GM12878 (cell line): ENCODE measurements around the gene OSMR. TPM values are rescaled to one million over a fixed set of nuclear protein-coding genes. Genes with fewer than 3 reads are reported as not detected.

ENCODE experiments used
- ATAC-seq: fragments of 200-7000 bp; cut with Tn5 transposase; 3 replicates; pipeline ENCODE4 v1.9.1; 2020; ENCODE audit warnings: mild to moderate bottlenecking, moderate library complexity
- BruUV-seq: library from RNA; stranded (reverse); fragments of 400-500 nt; replicated peaks from 2 replicates; lab custom pipeline; 2021; lab: Mats Ljungman, UMichigan
- CTCF ChIA-PET: fragments of 300-600 bp; sonication (Branson Sonifier 250); formaldehyde crosslinking; extraction: SDS; loops from one replicate; lab custom pipeline; 2021; ENCODE audit warnings: inconsistent platforms; lab: Yijun Ruan, JAX
- POLR2A ChIA-PET: fragments of 350-600 bp; formaldehyde crosslinking; extraction: SDS; loops from one replicate; lab custom pipeline; 2021; ENCODE audit warnings: inconsistent platforms; lab: Charles Lee
- RAD21 ChIA-PET: fragments of 300-600 bp; sonication (Branson Sonifier 250); formaldehyde crosslinking; loops from one replicate; lab custom pipeline; 2023; ENCODE audit warnings: antibody characterized with exemption; ENCODE audit not compliant: unreplicated experiment; lab: Charles Lee
- SMC1A ChIA-PET: fragments of 300-600 bp; sonication (Branson Sonifier 250); formaldehyde crosslinking; loops from one replicate; lab custom pipeline; 2023; ENCODE audit not compliant: unreplicated experiment, uncharacterized antibody; lab: Charles Lee
- DNase-seq: peaks from one replicate; pipeline ENCODE4 v3.0.0-alpha.2; 2011; ENCODE audit warnings: low read depth, low spot score
- FAIRE-seq: peaks from 3 replicates; lab custom pipeline; 2011; peaks lifted over from hg19 to GRCh38; lab: Jason Lieb, UNC
- H2AFZ ChIP-seq: 2 replicates; pipeline ENCODE4 v1.6.0; 2011; ENCODE audit warnings: low read depth, low read length, control low read depth; ENCODE audit not compliant: control insufficient read depth
- H3K27ac ChIP-seq: 2 replicates; pipeline ENCODE4 v1.5.1; 2011; ENCODE audit warnings: control low read depth; ENCODE audit not compliant: control insufficient read depth, insufficient read depth
- H3K27me3 ChIP-seq, 2 experiments: replicated peaks in 1 of 2; 2 replicates each; pipeline versions ENCODE4 v1.6.0 to v1.6.1; 2011; ENCODE audit warnings: low read length in 1 of 2; ENCODE audit not compliant: control insufficient read depth in 2 of 2, insufficient read depth in 2 of 2
- H3K36me3 ChIP-seq, 2 experiments: 2 replicates each; pipeline ENCODE4 v1.5.1; 2011; ENCODE audit warnings: low read length in 1 of 2; ENCODE audit not compliant: control insufficient read depth in 2 of 2, insufficient read depth in 2 of 2
- H3K4me1 ChIP-seq: 2 replicates; pipeline ENCODE4 v1.6.1; 2011; ENCODE audit warnings: mild to moderate bottlenecking, low read length, moderate library complexity, mixed read lengths; ENCODE audit not compliant: control insufficient read depth, insufficient read depth
- H3K4me2 ChIP-seq: 2 replicates; pipeline ENCODE4 v1.6.0; 2011; ENCODE audit warnings: control low read depth; ENCODE audit not compliant: control insufficient read depth, insufficient read depth
- H3K4me3 ChIP-seq: fragments of 200-600 bp; sonication (generic); 2 replicates; pipeline ENCODE4 v1.5.1; 2016
- H3K79me2 ChIP-seq: 2 replicates; pipeline ENCODE4 v1.6.0; 2011; ENCODE audit warnings: low read length; ENCODE audit not compliant: control insufficient read depth, insufficient read depth
- H3K9ac ChIP-seq: 2 replicates; pipeline ENCODE4 v1.8.0; 2011; ENCODE audit warnings: low read length, control low read depth, mixed read lengths; ENCODE audit not compliant: control insufficient read depth, insufficient read depth
- H3K9me3 ChIP-seq: replicated peaks from 3 replicates; pipeline ENCODE4 v1.5.1; 2011; ENCODE audit warnings: mild to moderate bottlenecking, low read length; ENCODE audit not compliant: control insufficient read depth, insufficient read depth
- H4K20me1 ChIP-seq: 2 replicates; pipeline ENCODE4 v1.6.0; 2011; ENCODE audit not compliant: control insufficient read depth, insufficient read depth
- BHLHE40 ChIP-seq, 2 experiments: fragments of 450-650 bp in 1 of 2; IDR thresholded peaks; 2 replicates each; pipeline ENCODE4 v1.6.1; 2011 to 2017; ENCODE audit warnings: low read depth in 2 of 2, borderline replicate concordance in 1 of 2, improper control_type of control experiment in 1 of 2, low read length in 1 of 2, mild to moderate bottlenecking in 1 of 2
- CBX3 ChIP-seq: fragments of 200-600 bp; sonication (generic); IDR thresholded peaks from 2 replicates; pipeline ENCODE4 v1.6.1; 2016; ENCODE audit warnings: low read depth, borderline replicate concordance
- CHD1 ChIP-seq: IDR thresholded peaks from 2 replicates; pipeline ENCODE4 v1.6.1; 2012; ENCODE audit warnings: low read depth, low read length, improper control_type of control experiment
- CTCF ChIP-seq, 3 experiments: IDR thresholded peaks in 2 of 3; conservative IDR thresholded peaks in 1 of 3; 2 replicates each; pipeline ENCODE4 v1.5.1; 2011; ENCODE audit warnings: low read depth in 3 of 3, low read length in 3 of 3, mild to moderate bottlenecking in 3 of 3, control low read depth in 2 of 3, moderate library complexity in 2 of 3, inconsistent platforms in 1 of 3, mixed read lengths in 1 of 3; ENCODE audit not compliant: control insufficient read depth in 2 of 3, insufficient read depth in 1 of 3; ENCODE audit errors: extremely low read depth in 1 of 3
- ETV6 ChIP-seq, 2 experiments: fragments of 450-650 bp in 1 of 2; IDR thresholded peaks in 1 of 2; conservative IDR thresholded peaks in 1 of 2; 2 replicates each; pipeline ENCODE4 v1.6.1; 2014; ENCODE audit warnings: antibody characterized with exemption in 1 of 2, borderline replicate concordance in 1 of 2, low read depth in 1 of 2, mild to moderate bottlenecking in 1 of 2, moderate library complexity in 1 of 2
- KAT2A ChIP-seq: conservative IDR thresholded peaks from 2 replicates; pipeline ENCODE4 v1.6.1; 2011; ENCODE audit warnings: low read depth, low read length; ENCODE audit not compliant: control insufficient read depth
- NKRF ChIP-seq: fragments of 450-650 bp; conservative IDR thresholded peaks from 2 replicates; pipeline ENCODE4 v1.6.1; 2017; ENCODE audit warnings: mild to moderate bottlenecking, moderate library complexity
- RAD21 ChIP-seq: IDR thresholded peaks from 2 replicates; pipeline ENCODE4 v1.6.1; 2011; ENCODE audit warnings: mild to moderate bottlenecking, low read depth, low read length, moderate library complexity; ENCODE audit not compliant: insufficient read depth
- SMC3 ChIP-seq: IDR thresholded peaks from 2 replicates; pipeline ENCODE4 v1.6.1; 2011; ENCODE audit warnings: low read length, improper control_type of control experiment, borderline replicate concordance
- STAT3 ChIP-seq: IDR thresholded peaks from 2 replicates; pipeline ENCODE4 v1.6.1; 2011; ENCODE audit warnings: low read depth, low read length, improper control_type of control experiment
- TBL1XR1 ChIP-seq: IDR thresholded peaks from 2 replicates; pipeline ENCODE4 v1.6.1; 2012; ENCODE audit warnings: low read depth, low read length, improper control_type of control experiment
- YY1 ChIP-seq: IDR thresholded peaks from 2 replicates; pipeline ENCODE4 v1.6.1; 2011; ENCODE audit warnings: low read depth, mild to moderate bottlenecking, low read length
- ZBTB33 ChIP-seq: fragments of 450-650 bp; IDR thresholded peaks from 2 replicates; pipeline ENCODE4 v1.6.1; 2017; ENCODE audit warnings: mild to moderate bottlenecking
- ZSCAN29 ChIP-seq: fragments of 450-650 bp; IDR thresholded peaks from 2 replicates; pipeline ENCODE4 v1.6.1; 2017; ENCODE audit warnings: mild to moderate bottlenecking, moderate library complexity
- ZZZ3 ChIP-seq: IDR thresholded peaks from 2 replicates; pipeline ENCODE4 v1.6.1; 2011; ENCODE audit warnings: low read depth; ENCODE audit not compliant: control insufficient read depth, insufficient read length
- WGBS: methylation state at CpG from one replicate; pipeline ENCODE4 v1.1.6; 2016; ENCODE audit warnings: low lambda C conversion rate; ENCODE audit not compliant: insufficient replicate concordance, insufficient coverage; ENCODE audit errors: missing lambda C conversion rate; 5-methylcytosine and 5-hydroxymethylcytosine counted together
- in situ Hi-C: fragments of 300-500 bp; cut with MboI; formaldehyde crosslinking; loops from 9 replicates; pipeline ENCODE4 v1.14.3; 2018; ENCODE audit warnings: mixed read lengths
- intact Hi-C: fragments of 100-400 bp; cut with micrococcal nuclease; formaldehyde crosslinking; loops from one replicate; pipeline ENCODE4 v1.14.2; 2022; ENCODE audit not compliant: unreplicated experiment
- polyA plus RNA-seq, 11 experiments: library from polyadenylated mRNA; depleted of rRNA in 4 of 11; unstranded in 6 of 11; stranded (reverse) in 5 of 11; fragments of >200 nt; fragmentation: Nextera tagmentation in 4 of 11; fragmentation: Illumina TruSeq in 1 of 11; extraction: Ambion mirVana in 4 of 11; extraction: Trizol in 1 of 11; gene quantifications; 1 replicate in 1 of 11; 2 replicates in 10 of 11; pipeline versions ENCODE4 v1.2.1 to v1.2.3, GENCODE V29; 2011 to 2016; ENCODE audit warnings: inconsistent platforms in 2 of 11, missing spikeins in 2 of 11, low read depth in 1 of 11
- total RNA-seq, 4 experiments: library from RNA; depleted of rRNA in 3 of 4; stranded (reverse); fragments of >200 nt in 3 of 4; fragmentation: Illumina TruSeq in 1 of 4; extraction: Trizol in 1 of 4; gene quantifications; 2 replicates each; pipeline versions ENCODE4 v1.2.1 to v1.2.3, GENCODE V29; 2013 to 2021

OSMR gene
- total and polyA plus RNA-seq, 10 of the 15 experiments (the other 5 are each of a cell fraction or from before 2014, with no cell fraction given), result 0.03 to 0.05 TPM; not detected in 8

- intact Hi-C loops, result loop anchor here (1.0 to 10.0 kb wide), 4 partner anchors 368 to 545 kb away; no protein-coding TSS in a partner anchor
- Histone ChIP-seq H3K27me3 (no peaks in the 10 kb centered on the region; a peak in 1 of 4 replicates), H2AFZ (no peak overlapping the region), H3K79me2 (no peaks in the 10 kb centered on the region), H3K4me1 (no peaks in the 10 kb centered on the region), H4K20me1 (no peaks in the 10 kb centered on the region), H3K4me3 (no peak overlapping the region), H3K36me3 (no peaks in the 10 kb centered on the region), H3K9ac (no peak overlapping the region), H3K4me2 (no peak overlapping the region), H3K27ac (no peak overlapping the region), H3K9me3 (no peaks in the 10 kb centered on the region)
- ChIA-PET CTCF (interaction anchor here (0.5 to 8.3 kb wide), 29 partner anchors 11 to 670 kb away, joined by 3 to 158 read pairs (median 4); no protein-coding TSS in a partner anchor), POLR2A (interaction anchor here (0.5 to 0.9 kb wide), 3 partner anchors 267 to 410 kb away, joined by 3 to 9 read pairs (median 3); no protein-coding TSS in a partner anchor), RAD21 (interaction anchor here (0.6 to 6.2 kb wide), 11 partner anchors 9 to 545 kb away, joined by 3 to 118 read pairs (median 3); no protein-coding TSS in a partner anchor), SMC1A (interaction anchor here (0.7 to 6.3 kb wide), 11 partner anchors 13 to 427 kb away, joined by 3 to 81 read pairs (median 4); no protein-coding TSS in a partner anchor)
- 9% methylated on average over 14 of the region's 14 CpGs for WGBS
- BruUV-seq, result no TSS peak
- FAIRE-seq, result peak; percentile 49
- in situ Hi-C loops, result loop anchor here (5.0 kb wide), 1 partner anchor 372 kb away; no protein-coding TSS in a partner anchor
- peak; percentile 90 for ATAC-seq
- DNase-seq, result no peak
- peak; percentile 66 for TF ChIP-seq YY1
- no peak for TF ChIP-seq ZSCAN29
- TF ChIP-seq ZZZ3, result no peak
- TF ChIP-seq CBX3, result no peak
- TF ChIP-seq ETV6 (conservative IDR thresholded peaks at IDR 0.05 in 1 of 2, IDR thresholded peaks at IDR 0.05 in 1 of 2; ENCODE audit: borderline replicate concordance in 1 of 2, low read depth in 1 of 2), result no peak
- TF ChIP-seq NKRF, result no peak
- no peak for TF ChIP-seq TBL1XR1
- TF ChIP-seq CTCF (IDR thresholded peaks at IDR 0.05 in 2 of 3, conservative IDR thresholded peaks at IDR 0.05 in 1 of 3; ENCODE audit: control insufficient read depth in 2 of 3, extremely low read depth in 1 of 3, insufficient read depth in 1 of 3, low read depth in 3 of 3, low read length in 3 of 3), result peak; percentile 68 to 82 (median 71)
- peak; percentile 63 for TF ChIP-seq SMC3
- no peak for TF ChIP-seq KAT2A
- TF ChIP-seq RAD21, result peak; percentile 97
- TF ChIP-seq CHD1, result no peak
- TF ChIP-seq BHLHE40 (IDR thresholded peaks at IDR 0.05; ENCODE audit: borderline replicate concordance in 1 of 2, low read depth in 2 of 2, low read length in 1 of 2), result no peak
- TF ChIP-seq ZBTB33, result no peak
- no peak for TF ChIP-seq STAT3
Measured at GRCh38 chr5:38809388-38810359, 36.1 kb upstream of the OSMR start.
